ENCODE data around the gene CEP112. TPM values are rescaled to one million over a fixed set of nuclear protein-coding genes. Genes with fewer than 3 reads are reported as not detected.

The CEP112 gene
- total and polyA plus RNA-seq, 2 of the 13 experiments (the other 11 are each of a cell fraction or from before 2014, with no cell fraction given) = 1.2 to 3.4 TPM

DNA sequence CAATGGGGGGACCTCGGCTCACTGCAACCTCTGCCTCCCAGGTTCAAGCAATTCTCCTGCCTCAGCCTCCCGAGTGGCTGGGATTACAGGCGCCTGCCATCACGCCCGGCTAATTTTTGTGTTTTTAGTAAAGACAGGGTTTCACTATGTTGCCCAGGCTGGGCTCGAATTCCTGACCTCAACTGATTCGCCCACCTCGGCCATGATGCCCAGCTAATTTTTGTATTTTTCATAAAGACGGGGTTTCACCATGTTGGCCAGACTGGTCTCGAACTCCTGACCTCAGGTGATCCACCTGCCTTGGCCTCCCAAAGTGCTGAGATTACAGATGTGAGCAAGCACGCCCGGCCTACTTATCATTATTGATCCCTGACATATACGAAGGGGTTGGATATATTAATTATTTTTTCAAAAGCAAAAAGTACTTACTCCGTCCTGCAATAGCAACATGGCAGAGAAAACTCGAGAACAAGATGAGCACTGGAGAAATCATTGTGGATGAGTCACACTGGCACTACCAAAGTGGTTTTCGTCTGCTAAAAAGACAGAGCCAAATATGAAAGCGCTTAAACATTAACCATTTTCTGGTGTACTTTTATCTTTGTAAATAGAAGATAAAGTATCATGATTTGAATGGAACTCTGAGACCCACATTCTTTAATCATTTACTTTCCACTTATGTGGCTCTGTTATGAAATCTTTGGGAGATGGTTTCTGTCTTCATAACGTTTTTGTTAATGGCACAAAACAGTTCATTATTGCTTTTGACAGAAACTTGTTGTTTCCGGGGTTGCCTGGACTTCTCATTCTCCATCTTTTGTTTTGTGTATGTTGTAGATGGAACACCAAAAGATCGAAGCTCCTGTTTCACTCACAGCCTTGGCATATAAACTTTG, 37.2 kb upstream of the CEP112 start, which contains the start of gene APOH (continued):
- TF ChIP-seq, protein P1, sequence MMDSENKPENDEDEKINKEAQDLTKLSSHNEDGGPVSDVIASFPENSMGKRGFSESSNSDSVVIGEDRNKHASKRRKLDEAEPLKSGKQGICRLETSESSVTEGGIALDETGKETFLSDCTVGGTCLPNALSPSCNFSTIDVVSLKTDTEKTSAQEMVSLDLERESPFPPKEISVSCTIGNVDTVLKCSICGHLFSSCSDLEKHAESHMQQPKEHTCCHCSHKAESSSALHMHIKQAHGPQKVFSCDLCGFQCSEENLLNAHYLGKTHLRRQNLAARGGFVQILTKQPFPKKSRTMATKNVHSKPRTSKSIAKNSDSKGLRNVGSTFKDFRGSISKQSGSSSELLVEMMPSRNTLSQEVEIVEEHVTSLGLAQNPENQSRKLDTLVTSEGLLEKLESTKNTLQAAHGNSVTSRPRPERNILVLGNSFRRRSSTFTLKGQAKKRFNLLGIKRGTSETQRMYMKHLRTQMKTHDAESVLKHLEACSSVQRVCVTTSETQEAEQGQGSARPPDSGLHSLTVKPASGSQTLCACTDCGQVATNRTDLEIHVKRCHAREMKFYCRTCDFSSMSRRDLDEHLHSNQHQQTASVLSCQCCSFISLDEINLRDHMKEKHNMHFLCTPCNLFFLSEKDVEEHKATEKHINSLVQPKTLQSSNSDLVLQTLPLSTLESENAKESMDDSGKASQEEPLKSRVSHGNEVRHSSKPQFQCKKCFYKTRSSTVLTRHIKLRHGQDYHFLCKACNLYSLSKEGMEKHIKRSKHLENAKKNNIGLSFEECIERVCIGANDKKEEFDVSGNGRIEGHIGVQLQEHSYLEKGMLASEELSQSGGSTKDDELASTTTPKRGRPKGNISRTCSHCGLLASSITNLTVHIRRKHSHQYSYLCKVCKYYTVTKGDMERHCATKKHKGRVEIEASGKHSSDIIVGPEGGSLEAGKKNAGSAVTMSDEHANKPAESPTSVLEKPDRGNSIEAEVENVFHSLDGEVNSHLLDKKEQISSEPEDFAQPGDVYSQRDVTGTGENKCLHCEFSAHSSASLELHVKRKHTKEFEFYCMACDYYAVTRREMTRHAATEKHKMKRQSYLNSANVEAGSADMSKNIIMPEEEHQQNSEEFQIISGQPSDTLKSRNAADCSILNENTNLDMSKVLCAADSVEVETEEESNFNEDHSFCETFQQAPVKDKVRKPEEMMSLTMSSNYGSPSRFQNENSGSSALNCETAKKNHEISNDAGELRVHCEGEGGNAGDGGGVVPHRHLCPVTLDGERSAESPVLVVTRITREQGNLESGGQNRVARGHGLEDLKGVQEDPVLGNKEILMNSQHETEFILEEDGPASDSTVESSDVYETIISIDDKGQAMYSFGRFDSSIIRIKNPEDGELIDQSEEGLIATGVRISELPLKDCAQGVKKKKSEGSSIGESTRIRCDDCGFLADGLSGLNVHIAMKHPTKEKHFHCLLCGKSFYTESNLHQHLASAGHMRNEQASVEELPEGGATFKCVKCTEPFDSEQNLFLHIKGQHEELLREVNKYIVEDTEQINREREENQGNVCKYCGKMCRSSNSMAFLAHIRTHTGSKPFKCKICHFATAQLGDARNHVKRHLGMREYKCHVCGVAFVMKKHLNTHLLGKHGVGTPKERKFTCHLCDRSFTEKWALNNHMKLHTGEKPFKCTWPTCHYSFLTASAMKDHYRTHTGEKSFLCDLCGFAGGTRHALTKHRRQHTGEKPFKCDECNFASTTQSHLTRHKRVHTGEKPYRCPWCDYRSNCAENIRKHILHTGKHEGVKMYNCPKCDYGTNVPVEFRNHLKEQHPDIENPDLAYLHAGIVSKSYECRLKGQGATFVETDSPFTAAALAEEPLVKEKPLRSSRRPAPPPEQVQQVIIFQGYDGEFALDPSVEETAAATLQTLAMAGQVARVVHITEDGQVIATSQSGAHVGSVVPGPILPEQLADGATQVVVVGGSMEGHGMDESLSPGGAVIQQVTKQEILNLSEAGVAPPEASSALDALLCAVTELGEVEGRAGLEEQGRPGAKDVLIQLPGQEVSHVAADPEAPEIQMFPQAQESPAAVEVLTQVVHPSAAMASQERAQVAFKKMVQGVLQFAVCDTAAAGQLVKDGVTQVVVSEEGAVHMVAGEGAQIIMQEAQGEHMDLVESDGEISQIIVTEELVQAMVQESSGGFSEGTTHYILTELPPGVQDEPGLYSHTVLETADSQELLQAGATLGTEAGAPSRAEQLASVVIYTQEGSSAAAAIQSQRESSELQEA (CRISPR knock-in tag; IDR thresholded peaks at IDR 0.05; ENCODE audit: not compliant biosample characterization) = peak; percentile 59
- TF ChIP-seq SRF (IDR thresholded peaks at IDR 0.05; ENCODE audit: low read depth, low read length) (no peak), ZNF703 (CRISPR knock-in tag; IDR thresholded peaks at IDR 0.05; ENCODE audit: borderline replicate concordance) (no peak), ATAD3A (CRISPR knock-in tag; IDR thresholded peaks at IDR 0.05) (no peak), SALL1 (CRISPR knock-in tag; IDR thresholded peaks at IDR 0.05) (peak; percentile 65), YY1 (IDR thresholded peaks at IDR 0.05; ENCODE audit: insufficient read depth, insufficient replicate concordance, low read depth, low read length) (peak; percentile 19), ZNF724P (CRISPR knock-in tag; IDR thresholded peaks at IDR 0.05; ENCODE audit: borderline replicate concordance) (peak; percentile 43; the same call in 1 of the 2 replicates), RFXAP (CRISPR knock-in tag; IDR thresholded peaks at IDR 0.05; ENCODE audit: borderline replicate concordance) (peak; percentile 49), GTF3A (CRISPR knock-in tag; conservative IDR thresholded peaks at IDR 0.05) (0 out of 2 replicates have a peak, but pooled peaks have one; percentile 18), ZNF121 (CRISPR knock-in tag; IDR thresholded peaks at IDR 0.05) (no peak), MED13 (CRISPR knock-in tag; IDR thresholded peaks at IDR 0.05) (peak; percentile 96), TAF1 (CRISPR knock-in tag; IDR thresholded peaks at IDR 0.05) (peak; percentile 74), NCOA2 (CRISPR knock-in tag; IDR thresholded peaks at IDR 0.05) (peak; percentile 84), WIZ (CRISPR knock-in tag; IDR thresholded peaks at IDR 0.05) (no peak), ZNF563 (CRISPR knock-in tag; IDR thresholded peaks at IDR 0.05) (peak; percentile 56; the same call in 1 of the 2 replicates), TGIF2 (CRISPR knock-in tag; IDR thresholded peaks at IDR 0.05) (no peak), GABPA (IDR thresholded peaks at IDR 0.05; ENCODE audit: low read depth, low read length) (no peak), GABPA (CRISPR knock-in tag; IDR thresholded peaks at IDR 0.05; ENCODE audit: low read depth) (peak; percentile 57; the same call in 1 of the 2 replicates), ZKSCAN1 (IDR thresholded peaks at IDR 0.05; ENCODE audit: low read length) (no peak), ZNF234 (CRISPR knock-in tag; conservative IDR thresholded peaks at IDR 0.05) (0 out of 2 replicates have a peak, but pooled peaks have one; percentile 46), ZKSCAN8 (CRISPR knock-in tag; IDR thresholded peaks at IDR 0.05; ENCODE audit: borderline replicate concordance) (peak; percentile 61; the same call in 1 of the 2 replicates), ZNF841 (CRISPR knock-in tag; IDR thresholded peaks at IDR 0.05; ENCODE audit: borderline replicate concordance) (no peak)
- TF ChIP-seq, protein P2, sequence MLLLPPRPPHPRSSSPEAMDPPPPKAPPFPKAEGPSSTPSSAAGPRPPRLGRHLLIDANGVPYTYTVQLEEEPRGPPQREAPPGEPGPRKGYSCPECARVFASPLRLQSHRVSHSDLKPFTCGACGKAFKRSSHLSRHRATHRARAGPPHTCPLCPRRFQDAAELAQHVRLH (CRISPR knock-in tag; IDR thresholded peaks at IDR 0.05; ENCODE audit: borderline replicate concordance, low read depth) = 0 out of 2 replicates have a peak, but pooled peaks have one; percentile 21

All from HepG2 (cell line).